HG03159 (cell line): ENCODE measurements around the gene SUMO1.

ENCODE experiments used
- ATAC-seq: cut with Tn5 transposase; IDR thresholded peaks from one replicate; pipeline ENCODE4 v1.9.1; 2021; ENCODE audit warnings: mild to moderate bottlenecking, moderate library complexity; ENCODE audit not compliant: unreplicated experiment

The SUMO1 gene

DNA sequence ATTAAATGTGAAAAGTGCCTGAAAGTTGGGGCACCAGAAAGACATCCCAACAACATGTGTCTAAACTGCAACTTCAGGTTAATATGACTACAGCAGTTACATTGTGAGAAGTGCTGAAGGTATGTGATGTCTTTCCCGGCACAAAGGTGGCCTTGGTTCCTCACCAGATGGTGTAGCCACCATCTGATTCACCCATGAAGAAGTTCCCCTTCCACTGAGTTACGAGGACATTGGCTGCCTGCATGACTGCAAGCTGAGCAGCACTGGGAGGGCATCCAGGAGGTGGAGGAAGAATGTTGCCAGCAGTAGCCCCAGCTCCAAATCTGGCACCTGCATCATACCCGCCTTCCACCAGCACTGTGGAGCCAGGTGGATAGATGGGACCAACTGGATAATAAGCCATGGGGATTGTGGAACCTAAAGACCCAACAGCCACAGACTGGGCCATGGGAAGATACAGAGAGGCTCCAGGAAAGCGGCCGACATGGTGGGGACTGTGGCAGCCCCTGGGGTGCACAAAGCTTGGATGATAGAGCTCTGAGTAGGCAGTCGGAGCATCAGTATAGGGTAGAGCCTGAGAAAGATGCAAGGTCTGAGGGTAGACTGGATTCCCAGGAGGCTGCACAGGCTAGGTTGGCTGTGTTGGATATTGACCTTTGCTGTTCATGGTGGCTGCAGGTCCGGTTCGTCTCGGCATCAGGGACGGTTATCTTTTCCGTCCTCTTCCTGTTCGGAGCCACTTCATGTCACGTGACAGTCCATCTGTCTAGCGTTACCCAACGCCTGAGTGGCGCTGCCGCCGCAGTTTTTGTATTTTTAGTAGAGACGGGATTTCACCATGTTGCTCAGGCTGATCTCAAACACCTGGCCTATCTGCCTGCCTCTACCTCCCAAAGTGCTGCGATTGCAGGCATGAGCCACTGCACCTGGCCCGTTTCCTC is 36.9 kb downstream of the SUMO1 start:
- no peak for ATAC-seq

GRCh38 chr2:202196727-202197126 is 41.7 kb downstream of the SUMO1 start:
- no peak for ATAC-seq

DNA sequence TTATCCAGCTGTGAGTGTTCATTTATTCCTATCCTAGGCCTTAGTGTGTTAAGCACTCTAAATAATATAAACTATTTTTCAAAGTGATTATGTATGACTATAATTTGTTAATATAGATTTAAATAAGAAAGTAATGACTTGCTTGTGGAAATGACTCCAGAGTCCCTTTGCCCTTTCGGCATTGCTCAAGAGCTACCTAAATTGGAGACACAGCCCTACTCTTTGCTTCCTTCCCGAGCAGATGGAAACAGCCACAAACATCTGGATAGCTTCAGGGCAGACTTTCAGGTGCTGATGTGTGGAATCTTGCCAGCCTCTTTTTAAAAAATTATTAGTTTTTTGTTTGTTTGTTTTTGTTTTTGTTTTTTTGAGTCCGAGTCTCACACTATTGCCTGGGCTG is 44.0 kb downstream of the SUMO1 start:
- ATAC-seq: no peak

- no peak for ATAC-seq
Observed at GRCh38 chr2:202193881-202194353, 44.5 kb downstream of the SUMO1 start.

DNA sequence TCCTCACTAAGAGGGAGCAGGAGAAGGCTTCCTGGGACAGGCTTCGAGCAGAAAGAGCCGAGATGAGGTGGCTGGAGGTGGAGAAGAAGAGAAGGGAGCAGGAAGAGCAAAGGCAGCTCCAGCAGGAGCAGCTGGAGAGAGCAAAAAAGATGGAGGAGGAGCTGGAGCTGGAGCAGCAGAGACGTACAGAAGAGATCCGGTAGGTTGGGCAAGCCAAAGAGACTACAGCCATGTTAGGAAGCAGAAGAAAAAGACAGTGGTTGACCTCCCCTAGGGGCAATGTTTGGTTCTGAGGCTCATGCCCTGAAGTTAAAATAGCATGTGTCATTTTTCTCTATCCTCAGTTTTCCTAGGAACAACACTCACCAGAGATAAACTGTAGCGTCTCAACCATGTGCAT is 45.1 kb downstream of the SUMO1 start:
- ATAC-seq: no peak

- no peak for ATAC-seq
Observed at GRCh38 chr2:202187570-202187969, 50.8 kb downstream of the SUMO1 start.

DNA sequence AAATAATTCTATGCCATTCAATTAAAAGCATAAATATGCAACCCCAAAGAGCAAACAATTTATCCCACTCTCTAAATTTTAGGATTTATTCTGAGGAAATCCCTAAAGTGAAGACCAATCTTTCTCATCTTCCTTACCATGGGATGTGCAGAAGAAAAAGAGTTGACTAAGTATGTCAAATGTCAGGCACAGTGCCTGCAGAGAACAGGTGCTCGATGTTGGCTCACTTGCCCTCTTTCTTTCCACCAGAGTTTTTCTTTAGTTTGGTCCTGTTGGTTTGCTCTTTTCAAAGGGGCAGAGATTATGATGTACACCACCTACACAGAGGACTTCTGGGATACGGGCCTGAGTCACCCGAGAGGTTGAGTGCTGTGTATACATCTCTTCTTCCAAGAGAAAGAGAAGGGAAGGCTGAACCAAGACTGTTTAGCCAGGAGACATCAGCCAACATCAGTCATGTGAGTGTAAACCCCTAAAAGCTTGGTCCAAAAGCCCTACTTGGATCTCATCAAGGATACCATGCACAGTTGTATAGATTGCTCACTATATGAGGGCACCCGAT is 51.7 kb downstream of the SUMO1 start:
- no peak for ATAC-seq

- no peak for ATAC-seq
Observed at GRCh38 chr2:202185156-202185555, 53.2 kb downstream of the SUMO1 start.

DNA sequence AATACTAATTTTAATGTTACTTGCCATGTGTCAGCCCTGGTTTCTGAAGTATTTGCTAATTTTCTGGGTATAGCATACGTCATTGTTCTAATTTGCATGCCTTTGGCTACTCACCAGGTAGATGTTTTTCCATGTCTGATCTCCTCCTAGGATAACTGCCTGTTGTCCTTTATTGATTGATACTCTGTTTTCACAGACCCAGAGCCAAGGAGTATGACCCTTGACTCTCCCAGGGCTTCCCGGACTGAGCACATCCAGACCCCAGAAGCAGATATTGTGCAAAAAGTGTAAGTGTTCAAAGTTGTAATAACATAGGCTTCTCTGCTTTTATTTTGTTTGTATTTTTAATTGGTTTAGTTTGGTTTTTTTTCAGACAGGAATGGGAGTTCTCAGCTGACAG is 53.8 kb downstream of the SUMO1 start:
- no peak for ATAC-seq

DNA sequence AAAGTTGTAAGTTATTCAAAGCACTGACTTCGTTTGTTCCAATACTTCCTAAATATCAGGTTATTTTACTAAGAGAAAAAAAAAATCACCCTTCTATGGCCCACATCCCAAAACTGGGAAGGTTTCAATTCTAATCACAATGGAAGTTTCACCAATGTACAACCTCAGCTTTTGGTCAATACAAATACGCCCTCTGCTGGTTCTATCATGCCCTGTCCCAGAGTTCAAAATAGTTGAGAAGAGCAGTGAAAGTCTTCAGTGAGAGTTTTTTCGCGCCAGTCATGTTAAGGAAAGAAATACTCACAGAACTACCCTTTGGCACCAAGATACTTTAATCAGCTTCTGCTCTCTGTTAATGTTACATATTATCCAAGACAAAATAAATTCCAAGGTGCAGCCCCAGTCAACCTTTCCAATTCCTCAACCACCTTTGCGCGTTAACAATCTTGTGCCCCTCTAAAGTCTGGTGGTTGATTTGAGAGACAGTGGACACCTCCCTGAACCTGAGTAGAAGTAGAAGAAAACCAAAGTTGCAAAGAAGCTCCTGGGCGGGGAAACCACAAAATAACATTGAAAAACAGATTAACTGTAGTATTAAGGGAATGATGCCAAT is 59.9 kb downstream of the SUMO1 start:
- no peak for ATAC-seq

DNA sequence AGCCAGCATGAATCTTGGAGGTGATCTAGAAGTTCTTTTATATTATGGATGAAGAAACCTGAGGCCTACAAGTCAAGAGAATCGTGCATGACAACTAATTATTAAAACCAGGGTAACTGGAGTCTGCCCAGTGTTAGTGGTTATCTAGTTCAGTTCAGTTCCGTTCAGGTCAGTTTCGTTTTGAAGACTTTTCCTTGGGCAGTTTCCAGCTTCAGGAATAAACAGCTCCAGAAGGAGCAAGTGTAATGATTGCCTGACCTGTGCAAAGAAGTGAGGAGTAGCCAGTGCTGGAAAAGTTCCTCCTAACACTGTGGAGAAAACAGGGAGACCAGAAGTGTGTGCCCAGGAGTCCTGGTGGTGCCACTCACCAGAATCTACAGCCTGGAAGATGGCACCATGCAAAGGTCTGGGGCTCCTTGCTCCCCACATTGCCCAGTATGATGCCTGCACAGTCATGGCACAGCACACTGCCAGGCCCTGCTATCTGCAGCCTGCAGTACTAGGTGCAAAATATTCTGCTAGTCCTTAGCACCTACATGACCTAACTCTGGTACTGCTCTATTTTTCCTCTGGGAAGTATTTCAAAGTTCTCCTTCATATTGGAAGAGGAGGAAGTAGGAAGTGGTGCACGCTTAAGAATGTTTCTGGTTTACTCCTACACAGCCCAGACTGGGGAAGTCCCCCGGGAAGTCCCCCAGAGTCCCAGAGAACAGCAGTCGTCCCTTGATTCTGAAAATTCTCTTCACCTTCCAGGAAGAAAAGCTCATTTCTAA is 65.8 kb downstream of the SUMO1 start:
- ATAC-seq: no peak

DNA sequence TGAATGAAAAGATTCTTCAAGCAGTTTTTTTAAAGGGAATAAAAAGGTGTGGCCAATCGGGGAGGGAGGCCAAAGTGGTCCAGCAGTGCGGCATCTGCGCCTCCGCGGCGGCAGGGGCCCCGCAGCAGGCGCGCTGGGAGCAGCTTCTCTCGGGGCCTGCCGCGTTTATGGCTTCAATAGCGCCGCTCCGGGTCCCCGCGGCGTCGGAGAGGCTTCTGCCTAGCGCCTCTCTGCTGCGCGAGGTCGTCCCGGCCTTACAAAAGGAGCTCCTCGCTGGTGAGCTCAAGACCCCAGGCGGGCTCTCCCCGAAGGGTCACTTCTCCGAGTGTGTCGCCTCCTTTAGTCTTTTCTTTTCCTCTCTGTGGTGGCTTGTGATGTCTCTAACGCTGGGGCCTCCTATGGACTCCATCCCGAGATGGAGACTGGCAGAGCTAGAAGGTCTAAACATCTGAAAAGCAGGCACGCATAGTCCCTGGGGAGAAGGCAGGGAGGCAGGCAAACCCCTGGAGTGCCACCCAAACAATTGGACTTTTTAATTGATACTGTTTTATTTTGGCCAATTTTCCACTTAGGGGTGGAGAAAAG is 67.1 kb downstream of the SUMO1 start:
- no peak for ATAC-seq

GRCh38 chr2:202169832-202170424 is 68.5 kb downstream of the SUMO1 start:
- ATAC-seq: no peak

DNA sequence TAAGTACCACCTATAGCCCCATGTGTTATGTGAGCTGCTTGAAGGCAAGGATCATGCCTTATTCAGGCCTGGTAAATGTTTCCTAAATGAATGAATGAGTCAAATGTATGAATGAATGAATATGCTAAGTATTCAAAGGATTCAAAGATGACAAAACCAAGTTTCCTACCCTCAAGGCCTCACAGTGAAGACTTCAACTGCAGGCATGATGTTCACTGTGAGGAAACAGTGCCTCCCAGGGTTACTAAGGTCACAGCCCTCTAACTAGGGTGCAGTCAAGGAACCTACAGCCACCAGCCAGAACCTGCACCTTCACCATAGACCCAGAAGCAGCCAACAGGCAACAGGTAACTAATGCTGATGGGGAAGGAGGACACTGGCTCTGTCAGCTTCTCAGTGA is 69.3 kb downstream of the SUMO1 start:
- ATAC-seq: no peak

GRCh38 chr2:202165945-202166344 is 72.5 kb downstream of the SUMO1 start:
- no peak for ATAC-seq

DNA sequence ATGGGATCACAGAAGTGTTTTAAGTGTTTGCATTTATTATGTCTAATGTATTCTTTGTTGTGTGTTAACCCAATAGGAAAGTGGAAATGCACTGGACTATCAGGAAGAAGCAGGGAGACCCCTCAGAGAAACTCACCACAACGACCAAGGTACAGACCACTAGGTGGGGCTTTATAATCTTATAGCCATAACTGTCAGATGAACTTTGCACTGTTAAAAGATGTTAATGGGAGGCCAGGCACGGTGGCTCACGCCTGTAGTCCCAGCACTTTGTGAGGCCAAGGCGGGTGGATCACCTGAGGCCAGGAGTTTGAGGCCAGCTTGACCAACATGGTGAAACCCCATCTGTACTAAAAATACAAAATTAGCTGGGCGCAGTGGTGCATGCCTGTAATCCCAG is 73.2 kb downstream of the SUMO1 start:
- no peak for ATAC-seq

DNA sequence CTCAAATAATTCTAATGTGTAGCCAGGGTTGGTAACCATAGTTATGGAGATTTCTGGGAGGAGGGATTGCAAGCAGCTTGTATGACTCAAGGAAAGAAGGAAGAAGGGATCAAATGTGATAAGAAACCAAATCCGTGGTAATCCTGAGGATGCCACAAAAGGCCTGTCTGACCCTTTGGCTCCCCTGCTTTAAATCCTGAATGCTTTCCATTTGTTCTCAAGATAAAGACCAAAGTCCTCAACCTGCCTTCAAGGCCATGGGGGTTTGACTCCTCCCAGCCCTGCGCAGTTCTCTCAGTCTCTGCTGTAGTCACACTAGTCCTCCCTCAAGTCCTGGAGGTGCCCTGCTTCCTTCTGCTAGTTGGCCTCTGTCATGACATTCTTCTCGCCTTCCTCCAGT is 74.0 kb downstream of the SUMO1 start:
- no peak for ATAC-seq

DNA sequence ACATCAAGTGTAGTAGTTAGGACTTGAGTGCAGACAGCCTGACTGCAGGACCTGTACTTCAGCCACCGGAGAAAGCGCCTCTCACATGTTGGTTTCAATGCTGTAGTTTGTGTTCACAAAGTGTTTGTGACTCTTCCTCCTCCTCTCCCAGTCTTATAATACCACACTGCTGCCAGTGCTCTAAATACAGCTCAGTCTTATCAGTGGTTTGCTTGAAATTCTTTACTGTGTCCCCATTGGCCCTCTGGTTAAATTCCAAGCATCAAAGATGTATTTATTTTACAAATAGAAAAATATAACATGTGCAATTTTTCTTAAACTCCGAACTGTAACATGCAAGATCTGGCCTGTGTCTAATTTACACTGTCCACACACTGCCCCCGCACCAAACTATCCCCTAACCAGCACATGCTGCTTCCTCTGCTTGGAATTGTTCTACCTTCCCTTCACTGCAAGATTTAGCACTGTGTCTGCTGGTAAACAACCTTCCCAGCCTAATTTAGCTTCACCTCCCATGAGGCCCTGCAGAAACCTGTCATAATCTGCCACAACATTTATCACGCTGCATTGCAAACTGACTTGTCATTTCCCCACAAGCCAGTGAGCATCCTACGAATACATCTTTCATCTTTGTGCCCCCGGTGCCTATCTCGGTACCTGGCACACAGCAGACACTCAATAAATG is 77.1 kb downstream of the SUMO1 start:
- ATAC-seq: no peak

- ATAC-seq: no peak
Observed at GRCh38 chr2:202158796-202159195, 79.6 kb downstream of the SUMO1 start.
